HEK293T (cell line): Measurements from ENCODE around the gene MED23.

Source experiments
- CTCF ChIA-PET: fragments of 350-600 bp; formaldehyde crosslinking; extraction: SDS; loops from one replicate; lab custom pipeline; 2021; ENCODE audit warnings: antibody characterized with exemption, inconsistent platforms; lab: Yijun Ruan, JAX
- POLR2A ChIA-PET: fragments of 350-600 bp; formaldehyde crosslinking; extraction: SDS; loops from one replicate; lab custom pipeline; 2020; ENCODE audit warnings: antibody characterized with exemption, inconsistent platforms; lab: Yijun Ruan, JAX
- DNase-seq: peaks from one replicate; pipeline ENCODE4 v3.0.0; 2012; ENCODE audit warnings: mixed read lengths; ENCODE audit errors: extremely low spot score
- ARNT ChIP-seq: fragments of 450-650 bp; IDR thresholded peaks from 2 replicates; pipeline ENCODE4 v1.6.1; 2017; ENCODE audit warnings: mild to moderate bottlenecking
- BHLHE40 ChIP-seq: fragments of 450-650 bp; IDR thresholded peaks from 2 replicates; pipeline ENCODE4 v1.6.1; 2016; ENCODE audit warnings: mild to moderate bottlenecking, moderate library complexity, borderline replicate concordance
- CTBP1 ChIP-seq: fragments of 450-650 bp; IDR thresholded peaks from 2 replicates; pipeline ENCODE4 v1.6.1; 2016; ENCODE audit warnings: borderline replicate concordance
- ELF4 ChIP-seq: fragments of 450-650 bp; IDR thresholded peaks from 2 replicates; pipeline ENCODE4 v1.6.1; 2017; ENCODE audit warnings: antibody characterized with exemption
- FOXA1 ChIP-seq: fragments of 450-650 bp; IDR thresholded peaks from 2 replicates; pipeline ENCODE4 v1.6.1; 2016; ENCODE audit warnings: mild to moderate bottlenecking
- FOXK2 ChIP-seq: fragments of 450-650 bp; IDR thresholded peaks from 2 replicates; pipeline ENCODE4 v1.6.1; 2016; ENCODE audit warnings: mild to moderate bottlenecking
- FOXM1 ChIP-seq: fragments of 450-650 bp; IDR thresholded peaks from 2 replicates; pipeline ENCODE4 v1.6.1; 2017; ENCODE audit warnings: mild to moderate bottlenecking, borderline replicate concordance
- HDGF ChIP-seq: fragments of 450-650 bp; IDR thresholded peaks from 2 replicates; pipeline ENCODE4 v1.6.1; 2017; ENCODE audit warnings: antibody characterized with exemption, borderline replicate concordance
- L3MBTL2 ChIP-seq: fragments of 450-650 bp; conservative IDR thresholded peaks from 2 replicates; pipeline ENCODE4 v1.6.1; 2016; ENCODE audit warnings: mild to moderate bottlenecking
- LEF1 ChIP-seq: fragments of 450-650 bp; IDR thresholded peaks from 2 replicates; pipeline ENCODE4 v1.6.1; 2017; ENCODE audit warnings: mild to moderate bottlenecking, borderline replicate concordance
- NFRKB ChIP-seq: fragments of 450-650 bp; IDR thresholded peaks from 2 replicates; pipeline ENCODE4 v1.6.1; 2016; ENCODE audit warnings: mild to moderate bottlenecking, moderate library complexity
- PKNOX1 ChIP-seq: fragments of 450-650 bp; IDR thresholded peaks from 2 replicates; pipeline ENCODE4 v1.6.1; 2016
- SP1 ChIP-seq: fragments of 450-650 bp; IDR thresholded peaks from 2 replicates; pipeline ENCODE4 v1.6.1; 2017
- SUZ12 ChIP-seq: fragments of 450-650 bp; IDR thresholded peaks from 2 replicates; pipeline ENCODE4 v1.6.1; 2016; ENCODE audit warnings: mild to moderate bottlenecking
- TARDBP ChIP-seq: fragments of 450-650 bp; IDR thresholded peaks from 2 replicates; pipeline ENCODE4 v1.6.1; 2016
- ZNF384 ChIP-seq: fragments of 450-650 bp; IDR thresholded peaks from 2 replicates; pipeline ENCODE4 v1.6.1; 2016

MED23 gene

DNA sequence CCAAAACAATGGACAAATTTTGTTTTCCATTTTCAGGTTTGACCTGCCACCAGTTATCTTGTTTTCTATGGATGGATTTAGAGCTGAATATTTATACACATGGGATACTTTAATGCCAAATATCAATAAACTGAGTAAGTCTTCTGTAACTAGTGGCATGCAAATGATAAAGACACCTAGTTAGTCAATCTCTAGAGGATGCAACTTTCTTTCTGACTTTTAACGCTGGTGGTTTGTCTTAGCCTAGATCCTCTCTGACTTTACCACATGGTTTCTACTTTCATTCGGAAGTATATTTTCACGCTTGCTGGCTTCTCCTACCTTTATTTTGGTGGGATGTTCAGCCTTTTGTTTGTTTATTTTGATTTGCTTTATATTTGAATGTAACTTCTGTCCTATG is 30.2 kb upstream of the MED23 start:
- CTCF ChIA-PET = no interaction called here
- no peak for TF ChIP-seq BHLHE40
- no peak for TF ChIP-seq SUZ12
- no peak for TF ChIP-seq SP1
- TF ChIP-seq HDGF = no peak
- TF ChIP-seq FOXK2 = no peak
- TF ChIP-seq CTBP1 = no peak
- no peak for TF ChIP-seq ELF4
- no peak for TF ChIP-seq LEF1
- TF ChIP-seq TARDBP = no peak
- TF ChIP-seq ZNF384 = no peak
- TF ChIP-seq L3MBTL2 = no peak
- no peak for TF ChIP-seq FOXM1
- TF ChIP-seq FOXA1 = no peak
- POLR2A ChIA-PET = no interaction called here
- DNase-seq = no peak

DNA sequence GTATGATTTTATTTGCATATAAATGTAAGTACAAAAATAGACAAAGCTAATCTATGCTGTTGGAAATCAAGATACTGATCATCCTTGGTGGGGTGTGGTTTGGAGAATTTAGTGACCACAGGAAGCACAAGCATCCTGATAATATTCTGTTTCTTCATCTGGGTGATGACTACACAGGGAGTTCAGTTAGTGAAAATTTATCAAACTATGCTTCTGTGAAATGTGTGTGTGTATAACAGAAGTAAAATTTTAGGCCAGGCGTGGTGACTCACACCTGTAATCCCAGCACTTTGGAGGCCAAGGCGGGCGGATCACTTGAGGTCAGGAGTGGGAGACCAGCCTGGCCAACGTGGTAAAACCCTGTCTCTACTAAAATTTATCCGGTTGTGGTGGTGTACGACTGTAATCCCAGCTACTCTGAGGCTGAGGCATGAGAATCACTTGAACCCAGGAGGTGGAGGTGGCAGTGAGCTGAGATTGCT is 29.6 kb upstream of the MED23 start:
- TF ChIP-seq TARDBP (no peak), ELF4 (no peak), L3MBTL2 (no peak), SUZ12 (no peak), SP1 (no peak), ZNF384 (no peak), CTBP1 (no peak), NFRKB (no peak), BHLHE40 (no peak), HDGF (no peak), FOXM1 (no peak), FOXK2 (no peak), FOXA1 (no peak), PKNOX1 (no peak), LEF1 (no peak), ARNT (no peak)
- ChIA-PET CTCF (no interaction called here), POLR2A (no interaction called here)
- DNase-seq = no peak

DNA sequence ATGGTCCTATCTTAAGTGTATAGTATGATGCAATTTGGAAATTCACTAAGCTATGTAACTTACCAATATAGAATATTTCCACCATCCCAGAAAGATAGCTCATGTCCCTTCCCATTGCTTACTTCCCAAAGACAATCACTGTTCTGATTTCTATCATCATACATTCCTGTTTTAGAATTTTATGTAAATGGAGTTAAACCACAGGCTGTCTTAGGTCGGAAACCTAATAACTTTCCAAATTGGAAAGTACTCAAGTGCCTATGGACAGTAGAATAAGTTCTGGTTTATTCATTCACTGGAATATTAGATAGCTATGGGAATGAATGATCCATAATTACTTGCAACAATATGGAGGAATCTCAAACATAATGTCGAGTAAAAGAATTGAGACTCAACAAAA is 29.2 kb upstream of the MED23 start:
- POLR2A ChIA-PET = no interaction called here

GRCh38 chr6:131656667-131657066 is 28.6 kb upstream of the MED23 start:
- ChIA-PET POLR2A (no interaction called here), CTCF (interaction anchor here (1.2 kb wide), 1 partner anchor 258 kb away, joined by 5 read pairs; no protein-coding TSS in a partner anchor)
- TF ChIP-seq ZNF384 = no peak
- no peak for TF ChIP-seq CTBP1
- TF ChIP-seq PKNOX1 = no peak
- no peak for TF ChIP-seq TARDBP
- TF ChIP-seq FOXA1 = no peak
- TF ChIP-seq FOXM1 = no peak
- TF ChIP-seq L3MBTL2 = no peak
- no peak for TF ChIP-seq LEF1
- TF ChIP-seq BHLHE40 = no peak
- TF ChIP-seq SP1 = no peak
- TF ChIP-seq ELF4 = no peak
- no peak for TF ChIP-seq ARNT
- no peak for DNase-seq

More for the DNA sequence above, 29.2 kb upstream of the MED23 start:
- no peak for DNase-seq
- no peak for TF ChIP-seq FOXM1
- TF ChIP-seq PKNOX1 = no peak
- no peak for TF ChIP-seq TARDBP
- no peak for TF ChIP-seq SP1
- no peak for TF ChIP-seq LEF1
- TF ChIP-seq FOXA1 = no peak
- no peak for TF ChIP-seq BHLHE40
- CTCF ChIA-PET = no interaction called here

DNA sequence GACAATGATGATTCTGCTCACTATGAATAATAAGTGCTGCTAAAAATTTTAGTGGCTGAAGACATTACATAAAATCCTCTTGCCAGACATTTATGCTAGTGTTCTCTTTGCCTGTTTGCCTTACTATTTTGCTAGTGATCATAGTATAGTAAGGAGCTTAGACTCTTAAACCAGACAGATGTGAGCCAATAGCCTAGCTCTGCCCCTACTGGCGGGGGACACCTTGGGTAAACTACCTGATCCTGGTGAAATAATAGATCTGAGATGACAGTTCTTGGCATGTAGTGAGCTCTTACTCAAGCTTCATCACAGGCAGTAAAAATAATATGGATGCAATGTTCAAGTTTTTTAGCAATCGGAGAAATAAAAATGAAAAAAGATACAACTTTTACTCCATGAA is 27.9 kb upstream of the MED23 start:
- TF ChIP-seq FOXM1 = no peak
- ChIA-PET CTCF (interaction anchor here (1.2 kb wide), 1 partner anchor 259 kb away, joined by 5 read pairs; no protein-coding TSS in a partner anchor), POLR2A (no interaction called here)
- DNase-seq = no peak

- POLR2A ChIA-PET = no interaction called here
- no peak for DNase-seq
- TF ChIP-seq NFRKB (no peak), ARNT (no peak), LEF1 (no peak)
- CTCF ChIA-PET = interaction anchor here (0.6 kb wide), 1 partner anchor 27 kb away, joined by 4 read pairs; the partner anchor contains the start of gene MED23
Observed at GRCh38 chr6:131655387-131655786, 27.3 kb upstream of the MED23 start.

- TF ChIP-seq LEF1 = no peak
- no peak for TF ChIP-seq ARNT
- TF ChIP-seq SP1 = no peak
- TF ChIP-seq HDGF = no peak
- no peak for DNase-seq
- CTCF ChIA-PET = no interaction called here
- POLR2A ChIA-PET = no interaction called here
Observed at GRCh38 chr6:131654326-131654725, 26.3 kb upstream of the MED23 start.
